Astrocyte of the cerebellum (primary cell): Measurements from ENCODE around the gene ZNF423.

ENCODE experiments used
- DNase-seq: peaks from one replicate; pipeline ENCODE4 v3.0.0-alpha.2; 2011; ENCODE audit warnings: low read depth
- H3K4me3 ChIP-seq: 2 replicates; pipeline ENCODE4 v1.5.1; 2011; ENCODE audit warnings: mild to moderate bottlenecking, low read depth, low read length, moderate library complexity
- CTCF ChIP-seq: IDR thresholded peaks from 2 replicates; pipeline ENCODE4 v1.5.1; 2012; ENCODE audit warnings: low read length, low read depth, moderate library complexity, mild to moderate bottlenecking; ENCODE audit errors: missing control alignments
- in situ Hi-C: cut with HindIII; loops from 2 replicates; pipeline ENCODE4 v1.10.0; 2017; ENCODE audit warnings: low sequenced_read_pairs

ZNF423 gene

GRCh38 chr16:49701789-49702494 lies 154.0 kb downstream of the ZNF423 start:
- peak; percentile 93 for DNase-seq
- in situ Hi-C loops, result no loop called here
- no peak for TF ChIP-seq CTCF
- H3K4me3 ChIP-seq, result peak overlapping the region; percentile 25

- peak overlapping the region; percentile 25 for H3K4me3 ChIP-seq
- in situ Hi-C loops, result no loop called here
- TF ChIP-seq CTCF, result no peak
- DNase-seq, result no peak
Measured at GRCh38 chr16:49701065-49701685, 154.7 kb downstream of the ZNF423 start.

GRCh38 chr16:49700251-49701064 lies 155.5 kb downstream of the ZNF423 start:
- DNase-seq, result no peak
- in situ Hi-C loops, result no loop called here

GRCh38 chr16:49699841-49700175 lies 156.1 kb downstream of the ZNF423 start:
- in situ Hi-C loops, result loop anchor here (5.0 kb wide), 1 partner anchor 57 kb away; no protein-coding TSS in a partner anchor
- TF ChIP-seq CTCF, result no peak
- no peak for DNase-seq
- H3K4me3 ChIP-seq, result no peak overlapping the region

More at GRCh38 chr16:49700251-49701064, 155.5 kb downstream of the ZNF423 start:
- peak overlapping the region; percentile 25 for H3K4me3 ChIP-seq
- no peak for TF ChIP-seq CTCF

GRCh38 chr16:49698931-49699840 lies 156.7 kb downstream of the ZNF423 start:
- H3K4me3 ChIP-seq, result no peak overlapping the region
- no peak for TF ChIP-seq CTCF
- no peak for DNase-seq
- in situ Hi-C loops, result loop anchor here (5.0 kb wide), 1 partner anchor 58 kb away; no protein-coding TSS in a partner anchor

- no peak overlapping the region for H3K4me3 ChIP-seq
- no peak for TF ChIP-seq CTCF
- in situ Hi-C loops, result loop anchor here (5.0 kb wide), 1 partner anchor 59 kb away; no protein-coding TSS in a partner anchor
- DNase-seq, result no peak
Measured at GRCh38 chr16:49698453-49698815, 157.5 kb downstream of the ZNF423 start.
